Activated CD8-positive, alpha-beta memory T cell treated with anti-CD3 and anti-CD28 coated beads, Interleukin-2, amount 50 U/mL, for 1 hour (primary cell): ENCODE data around the gene ANO8.
"Not testable (repeated sequence)": the region's sequence is repeated elsewhere in the genome, so short reads cannot be mapped to it uniquely, and the experiment has no call there.

Experiments
- DNase-seq: peaks from one replicate; pipeline ENCODE4 v3.0.0-alpha.2; 2020; ENCODE audit errors: extremely low read depth

ANO8 gene

GRCh38 chr19:17334414-17335409 is at the start of gene ANO8:
Gene ANO8 (minus strand): TSS chr19:17334855. CDS start chr19:17334670, 185 bp downstream.
- DNase-seq = peak; percentile 91

- DNase-seq = no peak
Observed at GRCh38 chr19:17380426-17381138, 45.9 kb upstream of the ANO8 start.

- no peak for DNase-seq
Observed at GRCh38 chr19:17379221-17379631, 44.6 kb upstream of the ANO8 start.

- DNase-seq = no peak
Observed at GRCh38 chr19:17378271-17378670, 43.6 kb upstream of the ANO8 start.

- DNase-seq = no peak
Observed at GRCh38 chr19:17376935-17377600, 42.4 kb upstream of the ANO8 start, which contains the start of gene PLVAP. Gene PLVAP (minus strand): TSS chr19:17377342. CDS start chr19:17377288, 54 bp downstream.

GRCh38 chr19:17370026-17370587 is 35.5 kb upstream of the ANO8 start:
- no peak for DNase-seq

- DNase-seq = no peak
Observed at GRCh38 chr19:17365361-17365760, 30.7 kb upstream of the ANO8 start.

- not testable (repeated sequence) for DNase-seq
Observed at GRCh38 chr19:17363852-17364605, 29.4 kb upstream of the ANO8 start.

- no peak for DNase-seq
Observed at GRCh38 chr19:17359905-17360800, 25.5 kb upstream of the ANO8 start.

GRCh38 chr19:17358395-17358794 is 23.7 kb upstream of the ANO8 start:
- no peak for DNase-seq

GRCh38 chr19:17357724-17358123 is 23.1 kb upstream of the ANO8 start:
- no peak for DNase-seq

GRCh38 chr19:17357078-17357666 is 22.5 kb upstream of the ANO8 start:
- no peak for DNase-seq

- DNase-seq = no peak
Observed at GRCh38 chr19:17353386-17353785, 18.7 kb upstream of the ANO8 start.

- no peak for DNase-seq
Observed at GRCh38 chr19:17352608-17353280, 18.1 kb upstream of the ANO8 start.

GRCh38 chr19:17351815-17352435 is 17.3 kb upstream of the ANO8 start:
- no peak for DNase-seq

GRCh38 chr19:17348700-17349099 is 14.0 kb upstream of the ANO8 start:
- DNase-seq = no peak

GRCh38 chr19:17347877-17348276 is 13.2 kb upstream of the ANO8 start:
- DNase-seq = no peak

- no peak for DNase-seq
Observed at GRCh38 chr19:17347361-17347760, 12.7 kb upstream of the ANO8 start.
